ENCODE data around the gene POLG2. TPM values are rescaled to one million over a fixed set of nuclear protein-coding genes. Genes with fewer than 3 reads are reported as not detected.

POLG2 gene
- total and polyA plus RNA-seq, 2 of the 8 experiments (the other 6 are each of a cell fraction or from before 2014, with no cell fraction given) = 9.7 to 34.3 TPM

DNA sequence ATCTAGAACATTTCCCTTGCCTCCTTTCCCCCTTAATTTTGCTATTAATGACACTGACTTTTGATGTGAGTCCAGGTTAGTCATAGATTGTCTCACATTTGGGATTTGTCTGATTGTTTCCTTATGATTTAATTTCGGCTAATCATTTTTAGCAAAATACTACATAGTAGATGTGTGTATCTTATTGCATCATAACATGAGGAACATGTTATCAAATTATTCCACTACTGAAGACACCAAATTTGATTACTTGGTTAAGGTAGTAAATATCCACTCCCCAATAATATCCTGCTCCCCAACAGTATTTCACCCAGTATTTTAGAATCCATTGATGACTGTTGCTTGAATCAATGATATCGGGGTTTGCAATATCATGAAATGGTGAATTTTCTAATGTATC is 2.7 kb downstream of the POLG2 start:
- peaks cover 0 to 3% (median 0%) of the 10 kb centered on the region in 4 experiments; a peak in 1 of 7 replicates for H3K4me1 ChIP-seq (replicated peaks in 1 of 4; ENCODE audit: control insufficient read depth in 3 of 4, insufficient read depth in 4 of 4, low read length in 3 of 4)
- no peak overlapping the region for H2AK5ac ChIP-seq (ENCODE audit: low read depth, low read length)
- POLR2A ChIA-PET (ENCODE audit: partially characterized antibody) = interaction anchor here (11.8 kb wide), 1 partner anchor 11 kb away, joined by 320 read pairs; the partner anchor contains the start of genes CEP95 and DDX5
- peak overlapping the region in 1 of 4 experiments; percentile 70; a peak in 1 of 8 replicates for H3K4me3 ChIP-seq (ENCODE audit: extremely low read depth in 1 of 4, insufficient read depth in 2 of 4, low read depth in 3 of 4, low read length in 4 of 4)
- CTCF ChIA-PET (ENCODE audit: partially characterized antibody) = no interaction called here
- H3K27ac ChIP-seq (ENCODE audit: low read depth, low read length) = no peak overlapping the region
- no peak overlapping the region for H4K91ac ChIP-seq (replicated peaks; ENCODE audit: insufficient read length, low read length)
- H4K8ac ChIP-seq (ENCODE audit: extremely low read depth, insufficient read depth, low read length) = no peak overlapping the region
- no peak overlapping the region for H2BK20ac ChIP-seq (ENCODE audit: low read length)
- no peak overlapping the region for H3K56ac ChIP-seq (replicated peaks; ENCODE audit: insufficient read length, low read depth, low read length)
- TF ChIP-seq CEBPB (IDR thresholded peaks at IDR 0.05; ENCODE audit: low read depth, low read length) (0 out of 2 replicates have a peak, but pooled peaks have one; percentile 32), EZH2 (IDR thresholded peaks at IDR 0.05; ENCODE audit: low read depth, low read length, severe bottlenecking) (no peak), MAFK (IDR thresholded peaks at IDR 0.05; ENCODE audit: low read depth, low read length) (no peak), JUN (IDR thresholded peaks at IDR 0.05; ENCODE audit: low read depth, low read length) (no peak), BCL11A (IDR thresholded peaks at IDR 0.05; ENCODE audit: low read depth in 2 of 2, low read length in 2 of 2) (no peak), CBX5 (IDR thresholded peaks at IDR 0.05; ENCODE audit: low read depth, low read length) (no peak), BRCA1 (IDR thresholded peaks at IDR 0.05; ENCODE audit: low read depth, low read length) (no peak)
- TF ChIP-seq, protein P1, sequence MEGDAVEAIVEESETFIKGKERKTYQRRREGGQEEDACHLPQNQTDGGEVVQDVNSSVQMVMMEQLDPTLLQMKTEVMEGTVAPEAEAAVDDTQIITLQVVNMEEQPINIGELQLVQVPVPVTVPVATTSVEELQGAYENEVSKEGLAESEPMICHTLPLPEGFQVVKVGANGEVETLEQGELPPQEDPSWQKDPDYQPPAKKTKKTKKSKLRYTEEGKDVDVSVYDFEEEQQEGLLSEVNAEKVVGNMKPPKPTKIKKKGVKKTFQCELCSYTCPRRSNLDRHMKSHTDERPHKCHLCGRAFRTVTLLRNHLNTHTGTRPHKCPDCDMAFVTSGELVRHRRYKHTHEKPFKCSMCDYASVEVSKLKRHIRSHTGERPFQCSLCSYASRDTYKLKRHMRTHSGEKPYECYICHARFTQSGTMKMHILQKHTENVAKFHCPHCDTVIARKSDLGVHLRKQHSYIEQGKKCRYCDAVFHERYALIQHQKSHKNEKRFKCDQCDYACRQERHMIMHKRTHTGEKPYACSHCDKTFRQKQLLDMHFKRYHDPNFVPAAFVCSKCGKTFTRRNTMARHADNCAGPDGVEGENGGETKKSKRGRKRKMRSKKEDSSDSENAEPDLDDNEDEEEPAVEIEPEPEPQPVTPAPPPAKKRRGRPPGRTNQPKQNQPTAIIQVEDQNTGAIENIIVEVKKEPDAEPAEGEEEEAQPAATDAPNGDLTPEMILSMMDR (IDR thresholded peaks at IDR 0.05; ENCODE audit: control extremely low read depth in 1 of 3, insufficient read depth in 1 of 3, low read depth in 1 of 3, low read length in 3 of 3) = no peak
- H4K20me1 ChIP-seq (replicated peaks in 1 of 2; ENCODE audit: control insufficient read depth in 1 of 2, insufficient read depth in 2 of 2, low read length in 2 of 2) = peaks cover 2 to 3% of the 10 kb centered on the region in 2 experiments
- no peak overlapping the region for H3K23ac ChIP-seq (ENCODE audit: insufficient read length)
- H3K14ac ChIP-seq (ENCODE audit: insufficient read length) = no peak overlapping the region
- DNase-seq (ENCODE audit: low read depth in 1 of 2, low spot score in 2 of 2) = no peak
- H3K9me3 ChIP-seq (ENCODE audit: insufficient read depth in 2 of 2, low read depth in 1 of 2, low read length in 1 of 2) = peaks cover 0 to 2% of the 10 kb centered on the region in 2 experiments; a peak in 1 of 4 replicates
- peaks cover 6% of the 10 kb centered on the region for H3K23me2 ChIP-seq (ENCODE audit: low read depth, low read length)
- peaks cover 7 to 36% of the 10 kb centered on the region in 2 experiments; a peak in 3 of 4 replicates for H3K79me2 ChIP-seq (ENCODE audit: control insufficient read depth in 1 of 2, insufficient read depth in 2 of 2, low read length in 2 of 2)
- H3K9ac ChIP-seq (replicated peaks in 1 of 4; ENCODE audit: extremely low read depth in 1 of 4, low read depth in 3 of 4, low read length in 3 of 4) = no peak overlapping the region
- H2BK5ac ChIP-seq (ENCODE audit: low read depth, low read length) = no peak overlapping the region
- H2BK120ac ChIP-seq (replicated peaks; ENCODE audit: low read depth, low read length) = no peak overlapping the region
- peaks cover 9% of the 10 kb centered on the region for H3K79me1 ChIP-seq (ENCODE audit: low read depth, low read length)
- H3K18ac ChIP-seq (ENCODE audit: extremely low read depth, low read length) = no peak overlapping the region
- H4K5ac ChIP-seq (ENCODE audit: insufficient read length, low read depth, low read length) = no peak overlapping the region
- H3K36me3 ChIP-seq (ENCODE audit: control insufficient read depth in 2 of 4, insufficient read depth in 4 of 4, low read length in 3 of 4) = peaks cover 11 to 57% (median 34%) of the 10 kb centered on the region in 4 experiments
- FAIRE-seq = no peak
- no peak overlapping the region for H3K4ac ChIP-seq (replicated peaks; ENCODE audit: insufficient read length, low read depth, low read length)
- no peak overlapping the region for H3K4me2 ChIP-seq (ENCODE audit: insufficient read depth in 1 of 2, low read depth in 2 of 2, low read length in 2 of 2)
- no peaks in the 10 kb centered on the region for H3K27me3 ChIP-seq (replicated peaks in 1 of 4; ENCODE audit: control insufficient read depth in 3 of 4, extremely low read depth in 1 of 4, insufficient read depth in 3 of 4, low read length in 3 of 4)
- H2BK15ac ChIP-seq (ENCODE audit: low read length) = no peak overlapping the region
- 90% methylated on average over 2 of the region's 2 CpGs; no CpG with 5 or more reads in 1 of the 2 experiments for WGBS, 2 experiments (ENCODE audit: extremely low coverage in 1 of 2, insufficient coverage in 1 of 2, insufficient read length in 1 of 2, insufficient replicate concordance in 2 of 2, low coverage in 1 of 2, low lambda C conversion rate in 2 of 2, missing lambda C conversion rate in 1 of 2)
- H2BK12ac ChIP-seq (ENCODE audit: low read depth, low read length) = no peak overlapping the region
- no peak overlapping the region for H2AFZ ChIP-seq (ENCODE audit: low read length)
